Measurements from ENCODE around the gene UXS1. TPM values are rescaled to one million over a fixed set of nuclear protein-coding genes. Genes with fewer than 3 reads are reported as not detected.

The UXS1 gene
- 49.3 to 58.3 TPM (median 53.8 TPM) in 5 replicates for total RNA-seq (2022; extraction: Qiagen RNA extraction; ENCODE audit: low read depth)

GRCh38 chr2:106193977-106194778 is at the start of gene UXS1:
TSS of gene UXS1 (minus strand) at chr2:106194301. CDS start at chr2:106194241, 60 bp downstream.

Measured in A549 treated with GW870086 at 1 μM for 4 hours (cell line).